HG03108 (cell line): ENCODE results near the gene LURAP1L.
"Not testable (repeated sequence)": the region's sequence is repeated elsewhere in the genome, so short reads cannot be mapped to it uniquely, and the experiment has no call there.

Experiments used
- ATAC-seq: cut with Tn5 transposase; IDR thresholded peaks from one replicate; pipeline ENCODE4 v1.9.1; 2021; ENCODE audit warnings: moderate library complexity; ENCODE audit not compliant: unreplicated experiment

Gene LURAP1L

GRCh38 chr9:12853051-12853450, 78.2 kb downstream of the LURAP1L start:
- ATAC-seq = no peak

GRCh38 chr9:12854221-12854620, 79.4 kb downstream of the LURAP1L start:
- ATAC-seq = no peak

GRCh38 chr9:12855066-12855465, 80.2 kb downstream of the LURAP1L start:
- ATAC-seq = no peak

- ATAC-seq = no peak
Observed at GRCh38 chr9:12856603-12857002, 81.8 kb downstream of the LURAP1L start.

- no peak for ATAC-seq
Observed at GRCh38 chr9:12859704-12860251, 85.0 kb downstream of the LURAP1L start.

GRCh38 chr9:12860998-12861397, 86.2 kb downstream of the LURAP1L start:
- ATAC-seq = no peak

GRCh38 chr9:12862611-12863410, 88.0 kb downstream of the LURAP1L start:
- ATAC-seq = no peak

GRCh38 chr9:12863618-12864017, 88.8 kb downstream of the LURAP1L start:
- ATAC-seq = no peak

GRCh38 chr9:12865380-12865779, 90.6 kb downstream of the LURAP1L start:
- ATAC-seq = not testable (repeated sequence)
